ENCODE measurements around the gene NR3C2. TPM values are rescaled to one million over a fixed set of nuclear protein-coding genes. Genes with fewer than 3 reads are reported as not detected.

NR3C2 gene
- total RNA-seq, 2 donors from 2014 or later: 0.44 to 0.82 TPM

DNA sequence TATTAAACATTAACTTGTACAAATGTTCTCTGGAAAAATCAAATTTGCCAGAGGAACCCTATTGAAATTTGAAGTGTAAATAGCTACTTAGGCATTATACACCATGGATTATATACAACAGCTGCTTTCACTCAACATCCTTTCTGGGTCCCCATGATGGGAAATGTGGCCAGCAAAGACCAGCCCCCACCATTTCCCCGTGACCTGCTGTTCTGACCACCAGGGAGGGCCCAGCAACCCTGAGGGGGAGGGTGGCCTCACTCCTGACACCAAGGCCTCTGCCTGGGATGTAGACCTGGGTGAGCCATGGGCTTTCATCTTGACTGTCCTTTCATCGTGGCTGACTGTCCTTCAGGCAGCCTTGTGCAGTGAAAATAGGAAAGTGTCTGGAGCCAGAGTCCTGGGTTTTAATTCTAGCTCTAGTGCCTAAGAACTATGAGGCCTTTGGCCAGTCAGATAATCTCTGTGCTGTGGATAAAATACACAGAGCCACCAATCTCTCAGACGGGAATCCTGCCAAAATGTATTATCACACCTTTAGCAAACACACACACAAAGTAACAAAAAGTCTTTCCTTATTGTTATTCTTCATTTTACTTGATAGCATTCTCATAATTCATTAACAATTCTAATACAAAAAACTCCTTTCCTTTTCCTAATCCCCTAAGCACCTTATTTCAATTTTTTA is 45.1 kb downstream of the NR3C2 start:
- no peak for DNase-seq
- Mint-ChIP-seq H3K27ac (no peak overlapping the region), H3K4me1 (no peaks in the 10 kb centered on the region), H3K9me3 (no peaks in the 10 kb centered on the region), H3K27me3 (ENCODE audit: insufficient read depth) (no peaks in the 10 kb centered on the region), H3K4me3 (no peak overlapping the region), H3K36me3 (ENCODE audit: low read depth) (no peaks in the 10 kb centered on the region)
- Histone ChIP-seq H3K4me1 (ENCODE audit: control insufficient read depth, insufficient read depth, low read length) (no peaks in the 10 kb centered on the region), H3K27ac (ENCODE audit: low read depth, low read length) (no peak overlapping the region), H3K9ac (ENCODE audit: extremely low read depth, low read length, poor library complexity, severe bottlenecking) (no peak overlapping the region), H3K36me3 (ENCODE audit: control insufficient read depth, insufficient read depth, low read length) (no peaks in the 10 kb centered on the region), H3K9me3 (ENCODE audit: control insufficient read depth, low read length) (no peaks in the 10 kb centered on the region), H3K4me3 (ENCODE audit: low read length) (no peak overlapping the region), H3K27me3 (ENCODE audit: control insufficient read depth, insufficient read depth, low read length, poor library complexity, severe bottlenecking) (no peaks in the 10 kb centered on the region)
- 88% methylated on average over 3 of the region's 3 CpGs; no CpG with 5 or more reads in 1 of the 2 experiments for WGBS, 2 experiments (ENCODE audit: insufficient coverage in 1 of 2, insufficient read length in 1 of 2)
- TF ChIP-seq, protein P1, sequence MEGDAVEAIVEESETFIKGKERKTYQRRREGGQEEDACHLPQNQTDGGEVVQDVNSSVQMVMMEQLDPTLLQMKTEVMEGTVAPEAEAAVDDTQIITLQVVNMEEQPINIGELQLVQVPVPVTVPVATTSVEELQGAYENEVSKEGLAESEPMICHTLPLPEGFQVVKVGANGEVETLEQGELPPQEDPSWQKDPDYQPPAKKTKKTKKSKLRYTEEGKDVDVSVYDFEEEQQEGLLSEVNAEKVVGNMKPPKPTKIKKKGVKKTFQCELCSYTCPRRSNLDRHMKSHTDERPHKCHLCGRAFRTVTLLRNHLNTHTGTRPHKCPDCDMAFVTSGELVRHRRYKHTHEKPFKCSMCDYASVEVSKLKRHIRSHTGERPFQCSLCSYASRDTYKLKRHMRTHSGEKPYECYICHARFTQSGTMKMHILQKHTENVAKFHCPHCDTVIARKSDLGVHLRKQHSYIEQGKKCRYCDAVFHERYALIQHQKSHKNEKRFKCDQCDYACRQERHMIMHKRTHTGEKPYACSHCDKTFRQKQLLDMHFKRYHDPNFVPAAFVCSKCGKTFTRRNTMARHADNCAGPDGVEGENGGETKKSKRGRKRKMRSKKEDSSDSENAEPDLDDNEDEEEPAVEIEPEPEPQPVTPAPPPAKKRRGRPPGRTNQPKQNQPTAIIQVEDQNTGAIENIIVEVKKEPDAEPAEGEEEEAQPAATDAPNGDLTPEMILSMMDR (conservative IDR thresholded peaks at IDR 0.05): no peak

DNA sequence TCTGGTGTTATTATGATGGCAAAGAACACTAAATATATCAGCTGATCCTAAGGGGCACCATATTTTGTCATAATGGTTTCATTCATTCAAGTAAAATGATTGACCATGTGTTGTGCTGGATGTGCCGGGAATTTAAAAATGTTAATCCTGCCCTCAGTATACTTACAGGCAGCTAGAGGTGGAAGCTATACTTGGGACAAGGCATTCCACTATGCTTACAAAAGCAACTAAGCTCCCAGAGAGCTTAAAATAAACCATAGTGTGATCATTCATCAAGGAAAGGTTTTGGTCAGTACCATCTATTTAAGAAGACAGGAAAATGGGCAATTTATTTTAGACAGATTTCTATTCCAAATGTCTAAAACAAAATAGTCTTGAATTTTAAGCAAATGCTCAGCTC is 46.4 kb downstream of the NR3C2 start:
- Mint-ChIP-seq H3K36me3 (ENCODE audit: low read depth) (no peaks in the 10 kb centered on the region), H3K9me3 (no peaks in the 10 kb centered on the region), H3K27ac (no peak overlapping the region), H3K27me3 (ENCODE audit: insufficient read depth) (no peaks in the 10 kb centered on the region), H3K4me1 (no peaks in the 10 kb centered on the region), H3K4me3 (no peak overlapping the region)
- TF ChIP-seq, protein P1 (conservative IDR thresholded peaks at IDR 0.05): no peak
- Histone ChIP-seq H3K9ac (ENCODE audit: extremely low read depth, low read length, poor library complexity, severe bottlenecking) (no peak overlapping the region), H3K9me3 (ENCODE audit: control insufficient read depth, low read length) (no peaks in the 10 kb centered on the region), H3K36me3 (ENCODE audit: control insufficient read depth, insufficient read depth, low read length) (no peaks in the 10 kb centered on the region), H3K4me1 (ENCODE audit: control insufficient read depth, insufficient read depth, low read length) (no peaks in the 10 kb centered on the region), H3K27ac (ENCODE audit: low read depth, low read length) (no peak overlapping the region), H3K4me3 (ENCODE audit: low read length) (no peak overlapping the region), H3K27me3 (ENCODE audit: control insufficient read depth, insufficient read depth, low read length, poor library complexity, severe bottlenecking) (no peaks in the 10 kb centered on the region)
- no peak for DNase-seq
- WGBS, 2 experiments (ENCODE audit: insufficient coverage in 1 of 2, insufficient read length in 1 of 2): 90 to 100% methylated on average over 1 of the region's 1 CpG

DNA sequence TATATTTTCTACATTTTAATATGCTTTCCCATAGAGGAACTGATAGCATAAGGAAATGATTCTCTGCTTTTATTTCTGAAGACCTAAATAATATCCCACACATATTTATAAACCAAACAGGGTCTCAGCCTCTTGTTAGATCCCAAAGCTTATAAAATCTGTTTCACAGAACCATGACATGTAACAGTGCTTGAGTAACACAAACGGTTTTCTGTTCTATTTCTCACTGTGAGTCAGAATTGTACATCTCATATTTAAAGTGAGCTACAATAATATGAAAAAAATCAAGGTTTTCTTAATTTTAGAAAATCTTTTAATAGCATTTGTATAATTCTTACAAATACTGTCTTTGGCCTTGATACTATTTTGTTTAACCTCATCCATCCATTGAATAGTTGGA is 51.2 kb downstream of the NR3C2 start:
- no peak overlapping the region for H3K9ac ChIP-seq (ENCODE audit: extremely low read depth, low read length, poor library complexity, severe bottlenecking)
- 93% methylated on average over 1 of the region's 1 CpG; no CpG with 5 or more reads in 1 of the 2 experiments for WGBS, 2 experiments (ENCODE audit: insufficient coverage in 1 of 2, insufficient read length in 1 of 2)
- no peak overlapping the region for H3K27ac Mint-ChIP-seq

More for the DNA sequence above, 51.2 kb downstream of the NR3C2 start:
- Mint-ChIP-seq H3K9me3 (no peaks in the 10 kb centered on the region), H3K4me3 (no peak overlapping the region), H3K36me3 (ENCODE audit: low read depth) (no peaks in the 10 kb centered on the region), H3K4me1 (no peaks in the 10 kb centered on the region), H3K27me3 (ENCODE audit: insufficient read depth) (no peaks in the 10 kb centered on the region)
- Histone ChIP-seq H3K4me1 (ENCODE audit: control insufficient read depth, insufficient read depth, low read length) (no peaks in the 10 kb centered on the region), H3K9me3 (ENCODE audit: control insufficient read depth, low read length) (no peaks in the 10 kb centered on the region), H3K36me3 (ENCODE audit: control insufficient read depth, insufficient read depth, low read length) (no peaks in the 10 kb centered on the region), H3K27ac (ENCODE audit: low read depth, low read length) (no peak overlapping the region), H3K27me3 (ENCODE audit: control insufficient read depth, insufficient read depth, low read length, poor library complexity, severe bottlenecking) (no peaks in the 10 kb centered on the region), H3K4me3 (ENCODE audit: low read length) (no peak overlapping the region)
- DNase-seq: no peak
- TF ChIP-seq, protein P1 (conservative IDR thresholded peaks at IDR 0.05): no peak
